HepG2 (cell line): ENCODE data around the gene PXDC1. TPM values are rescaled to one million over a fixed set of nuclear protein-coding genes. Genes with fewer than 3 reads are reported as not detected.

Experiments used
- ATAC-seq: fragments of 200-7000 bp; cut with Tn5 transposase; 3 replicates; pipeline ENCODE4 v1.9.1; 2020; ENCODE audit warnings: mild to moderate bottlenecking, moderate library complexity
- BruUV-seq: library from RNA; stranded (reverse); fragments of 400-500 nt; replicated peaks from 2 replicates; lab custom pipeline; 2021; lab: Mats Ljungman, UMichigan
- CTCF ChIA-PET: fragments of 300-600 bp; formaldehyde crosslinking; extraction: SDS; loops from one replicate; lab custom pipeline; 2021; ENCODE audit warnings: low total read pairs, inconsistent platforms, low intra/inter-chr PET ratio; lab: Yijun Ruan, JAX
- POLR2A ChIA-PET: fragments of 350-600 bp; sonication (Branson Sonifier 250); formaldehyde crosslinking; loops from one replicate; lab custom pipeline; 2020; ENCODE audit warnings: antibody characterized with exemption, inconsistent platforms; lab: Yijun Ruan, JAX
- DNase-seq: peaks from one replicate; pipeline ENCODE4 v3.0.0-alpha.2; 2015; ENCODE audit warnings: low spot score
- FAIRE-seq: peaks from 3 replicates; lab custom pipeline; 2011; peaks lifted over from hg19 to GRCh38; lab: Jason Lieb, UNC
- H2AFZ ChIP-seq: one replicate; pipeline ENCODE4 v1.6.1; 2011; ENCODE audit warnings: low read length, inconsistent platforms
- H3K27ac ChIP-seq: fragments of 300-600 bp; 3 replicates; pipeline ENCODE4 v1.8.0; 2011; ENCODE audit warnings: mixed run types, mild to moderate bottlenecking, mixed read lengths, low read length, inconsistent platforms; ENCODE audit not compliant: insufficient read depth; ENCODE audit errors: extremely low read length
- H3K27me3 ChIP-seq, 2 experiments: fragments of 200-600 bp in 1 of 2; 2 replicates in 1 of 2; 3 replicates in 1 of 2; pipeline versions ENCODE4 v1.6.0 to v1.8.0; 2011; ENCODE audit warnings: low read length in 2 of 2, mild to moderate bottlenecking in 2 of 2, moderate library complexity in 2 of 2, inconsistent platforms in 1 of 2; ENCODE audit not compliant: insufficient read depth in 2 of 2, control insufficient read depth in 1 of 2
- H3K36me3 ChIP-seq, 2 experiments: fragments of 200-600 bp in 1 of 2; replicated peaks in 1 of 2; 2 replicates in 1 of 2; 3 replicates in 1 of 2; pipeline versions ENCODE4 v1.5.1 to v1.8.0; 2011; ENCODE audit warnings: low read length in 2 of 2, inconsistent platforms in 1 of 2; ENCODE audit not compliant: insufficient read depth in 2 of 2, control insufficient read depth in 1 of 2
- H3K4me1 ChIP-seq: 2 replicates; pipeline ENCODE4 v1.5.1; 2012; ENCODE audit warnings: low read length, inconsistent platforms; ENCODE audit not compliant: insufficient read depth
- H3K4me2 ChIP-seq: 2 replicates; pipeline ENCODE4 v1.6.0; 2011; ENCODE audit warnings: low read depth, low read length, inconsistent platforms
- H3K4me3 ChIP-seq, 3 experiments: fragments of 200-600 bp in 1 of 3; sonication (generic), shearing (Covaris generic) in 1 of 3; replicated peaks in 1 of 3; 2 replicates each; pipeline ENCODE4 v1.5.1; 2011 to 2016; ENCODE audit warnings: low read length in 3 of 3, inconsistent platforms in 2 of 3, low read depth in 2 of 3, mild to moderate bottlenecking in 2 of 3, control low read depth in 1 of 3, mixed read lengths in 1 of 3; ENCODE audit not compliant: insufficient read depth in 1 of 3
- H3K79me2 ChIP-seq: one replicate; pipeline ENCODE4 v1.6.1; 2011; ENCODE audit warnings: low read length, inconsistent platforms; ENCODE audit not compliant: insufficient read depth
- H3K9ac ChIP-seq: 2 replicates; pipeline ENCODE4 v1.6.0; 2011; ENCODE audit warnings: mild to moderate bottlenecking, low read depth, low read length, inconsistent platforms; ENCODE audit not compliant: insufficient read depth
- H3K9me3 ChIP-seq: 2 replicates; pipeline ENCODE4 v1.5.1; 2012; ENCODE audit warnings: mild to moderate bottlenecking, low read length
- H4K20me1 ChIP-seq: 2 replicates; pipeline ENCODE4 v1.6.0; 2011; ENCODE audit warnings: inconsistent platforms, mild to moderate bottlenecking, low read length, moderate library complexity; ENCODE audit not compliant: insufficient read depth
- CAMTA2 ChIP-seq: sonication (generic); formaldehyde crosslinking; IDR thresholded peaks from 2 replicates; pipeline ENCODE4 v1.4.0; 2020; ENCODE audit warnings: mild to moderate bottlenecking, missing genetic modification reagents, borderline replicate concordance
- CREM ChIP-seq, 2 experiments: sonication (generic) in 1 of 2; formaldehyde crosslinking in 1 of 2; IDR thresholded peaks; 2 replicates each; pipeline versions ENCODE4 v1.4.0 to v1.6.1; 2016 to 2020; ENCODE audit warnings: antibody characterized with exemption in 1 of 2, mild to moderate bottlenecking in 1 of 2, missing genetic modification reagents in 1 of 2
- FOSL2 ChIP-seq: sonication (generic); formaldehyde crosslinking; IDR thresholded peaks from 2 replicates; pipeline ENCODE4 v1.4.0; 2020; ENCODE audit warnings: missing genetic modification reagents
- HNF4A ChIP-seq: sonication (generic); formaldehyde crosslinking; IDR thresholded peaks from 2 replicates; pipeline ENCODE4 v1.4.0; 2020; ENCODE audit warnings: missing genetic modification reagents
- HNF4G ChIP-seq, 2 experiments: sonication (generic) in 1 of 2; formaldehyde crosslinking in 1 of 2; IDR thresholded peaks; 2 replicates each; pipeline versions ENCODE4 v1.4.0 to v1.6.1; 2011 to 2020; ENCODE audit warnings: borderline replicate concordance in 2 of 2, low read depth in 2 of 2, mild to moderate bottlenecking in 2 of 2, low read length in 1 of 2, missing genetic modification reagents in 1 of 2, moderate library complexity in 1 of 2
- KMT2A ChIP-seq: sonication (generic); formaldehyde crosslinking; IDR thresholded peaks from 2 replicates; pipeline ENCODE4 v1.4.0; 2020; ENCODE audit warnings: missing genetic modification reagents
- RXRA ChIP-seq: sonication (generic); formaldehyde crosslinking; IDR thresholded peaks from 2 replicates; pipeline ENCODE4 v1.5.1; 2020; ENCODE audit warnings: missing genetic modification reagents
- SALL1 ChIP-seq: sonication (generic); formaldehyde crosslinking; IDR thresholded peaks from 2 replicates; pipeline ENCODE4 v1.8.0; 2022; ENCODE audit warnings: mild to moderate bottlenecking, missing genetic modification reagents
- SRY ChIP-seq: sonication (generic); formaldehyde crosslinking; IDR thresholded peaks from 2 replicates; pipeline ENCODE4 v1.8.0; 2022; ENCODE audit warnings: mild to moderate bottlenecking, missing genetic modification reagents
- ZBTB33 ChIP-seq: sonication (generic); formaldehyde crosslinking; IDR thresholded peaks from 2 replicates; pipeline ENCODE4 v1.4.0; 2020; ENCODE audit warnings: missing genetic modification reagents
- ZIK1 ChIP-seq: sonication (generic); formaldehyde crosslinking; IDR thresholded peaks from 2 replicates; pipeline ENCODE4 v1.5.0; 2020; ENCODE audit warnings: mild to moderate bottlenecking, low read depth, missing genetic modification reagents, borderline replicate concordance
- ZNF567 ChIP-seq: sonication (generic); formaldehyde crosslinking; IDR thresholded peaks from 2 replicates; pipeline ENCODE4 v1.8.1; 2023; ENCODE audit warnings: mild to moderate bottlenecking, missing genetic modification reagents, borderline replicate concordance
- ZNF878 ChIP-seq: sonication (generic); formaldehyde crosslinking; IDR thresholded peaks from 2 replicates; pipeline ENCODE4 v1.8.1; 2023; ENCODE audit warnings: mild to moderate bottlenecking, missing genetic modification reagents, moderate library complexity
- WGBS: methylation state at CpG from one replicate; pipeline ENCODE4 v1.1.6; 2017; ENCODE audit warnings: low lambda C conversion rate; 5-methylcytosine and 5-hydroxymethylcytosine counted together
- in situ Hi-C: cut with HindIII; loops from 2 replicates; pipeline ENCODE4 v1.10.0; 2017; ENCODE audit warnings: low pct_unique_long_range_greater_than_20kb; ENCODE audit not compliant: extremely low pct_ligation_motif_present
- intact Hi-C: fragments of 100-400 bp; cut with micrococcal nuclease; formaldehyde crosslinking; loops from one replicate; pipeline ENCODE4 v1.10.0; 2022; ENCODE audit not compliant: unreplicated experiment
- polyA plus RNA-seq, 8 experiments: library from polyadenylated mRNA; depleted of rRNA in 3 of 8; stranded (reverse) in 7 of 8; unstranded in 1 of 8; fragments of >200 nt; fragmentation: Illumina TruSeq in 4 of 8; extraction: Trizol in 4 of 8; gene quantifications; 2 replicates each; pipeline versions ENCODE4 v1.2.1 to v1.2.3, GENCODE V29; 2011 to 2016; ENCODE audit warnings: low read depth in 4 of 8, missing spikeins in 1 of 8, mixed read lengths in 1 of 8; ENCODE audit not compliant: insufficient read depth in 1 of 8
- total RNA-seq, 5 experiments: library from RNA; depleted of rRNA; stranded (reverse); fragments of >200 nt; fragmentation: Illumina TruSeq; extraction: Trizol; gene quantifications; 2 replicates each; pipeline ENCODE4 v1.2.3, GENCODE V29; 2016; ENCODE audit warnings: low read depth in 1 of 5
- TF ChIP-seq, protein P1 (sequence below): sonication (generic); formaldehyde crosslinking; IDR thresholded peaks from 2 replicates; pipeline ENCODE4 v1.4.0; 2020; ENCODE audit warnings: missing genetic modification reagents

The PXDC1 gene
- total and polyA plus RNA-seq, 2 of the 13 experiments (the other 11 are each of a cell fraction or from before 2014, with no cell fraction given), result 32.4 to 34.7 TPM

GRCh38 chr6:3695065-3695817 lies 56.3 kb downstream of the PXDC1 start (continued):
- TF ChIP-seq HNF4G (IDR thresholded peaks at IDR 0.05; ENCODE audit: borderline replicate concordance, low read depth, low read length) (peak; percentile 34; the same call in 1 of the 2 replicates), HNF4G (CRISPR knock-in tag; IDR thresholded peaks at IDR 0.05; ENCODE audit: borderline replicate concordance, low read depth) (no peak), FOSL2 (CRISPR knock-in tag) (peak; percentile 41; the same call in 1 of the 2 replicates), HNF4A (peak; percentile 45), ZBTB33 (CRISPR knock-in tag) (no peak)

DNA sequence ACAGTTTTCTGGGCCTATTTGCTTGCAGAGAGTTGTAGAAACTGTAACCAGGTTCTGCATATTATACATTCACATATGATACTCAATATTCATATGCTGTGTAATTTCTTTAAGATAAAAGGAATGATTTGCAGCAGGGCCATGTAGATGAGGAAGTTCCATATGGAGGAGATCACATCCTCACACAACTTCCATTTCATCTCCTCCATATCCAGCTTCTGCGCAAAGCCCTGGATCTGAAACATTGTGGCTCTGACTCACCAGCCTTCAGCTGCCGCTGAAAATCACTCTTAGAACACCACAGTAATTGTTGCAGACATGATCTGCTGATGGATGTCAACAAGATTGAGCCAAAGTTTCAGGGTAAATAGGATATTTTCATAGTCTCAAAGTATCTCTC lies 57.7 kb downstream of the PXDC1 start:
- ChIA-PET POLR2A (no interaction called here), CTCF (no interaction called here)
- 85% methylated on average over 2 of the region's 2 CpGs for WGBS
- in situ Hi-C loops, result no loop called here
- peaks cover 11% of the 10 kb centered on the region for H3K4me1 ChIP-seq
- H3K9ac ChIP-seq, result no peak overlapping the region
- no peaks in the 10 kb centered on the region for H3K9me3 ChIP-seq
- H3K27ac ChIP-seq, result no peak overlapping the region
- no peak overlapping the region for H3K4me2 ChIP-seq
- no peaks in the 10 kb centered on the region for H3K36me3 ChIP-seq
- H3K4me3 ChIP-seq, result no peak overlapping the region
- H3K27me3 ChIP-seq, result no peaks in the 10 kb centered on the region; a peak in 1 of 5 replicates
- no peaks in the 10 kb centered on the region for H3K79me2 ChIP-seq
- ATAC-seq (no peak), DNase-seq (no peak), FAIRE-seq (no peak)
- intact Hi-C loops, result no loop called here
- BruUV-seq, result no TSS peak
- no peaks in the 10 kb centered on the region for H4K20me1 ChIP-seq
- H2AFZ ChIP-seq, result no peak overlapping the region
- TF ChIP-seq ZNF567 (CRISPR knock-in tag), result no peak
- no peak for TF ChIP-seq ZIK1 (CRISPR knock-in tag)
- TF ChIP-seq ZNF878, result no peak
- TF ChIP-seq, protein P1, sequence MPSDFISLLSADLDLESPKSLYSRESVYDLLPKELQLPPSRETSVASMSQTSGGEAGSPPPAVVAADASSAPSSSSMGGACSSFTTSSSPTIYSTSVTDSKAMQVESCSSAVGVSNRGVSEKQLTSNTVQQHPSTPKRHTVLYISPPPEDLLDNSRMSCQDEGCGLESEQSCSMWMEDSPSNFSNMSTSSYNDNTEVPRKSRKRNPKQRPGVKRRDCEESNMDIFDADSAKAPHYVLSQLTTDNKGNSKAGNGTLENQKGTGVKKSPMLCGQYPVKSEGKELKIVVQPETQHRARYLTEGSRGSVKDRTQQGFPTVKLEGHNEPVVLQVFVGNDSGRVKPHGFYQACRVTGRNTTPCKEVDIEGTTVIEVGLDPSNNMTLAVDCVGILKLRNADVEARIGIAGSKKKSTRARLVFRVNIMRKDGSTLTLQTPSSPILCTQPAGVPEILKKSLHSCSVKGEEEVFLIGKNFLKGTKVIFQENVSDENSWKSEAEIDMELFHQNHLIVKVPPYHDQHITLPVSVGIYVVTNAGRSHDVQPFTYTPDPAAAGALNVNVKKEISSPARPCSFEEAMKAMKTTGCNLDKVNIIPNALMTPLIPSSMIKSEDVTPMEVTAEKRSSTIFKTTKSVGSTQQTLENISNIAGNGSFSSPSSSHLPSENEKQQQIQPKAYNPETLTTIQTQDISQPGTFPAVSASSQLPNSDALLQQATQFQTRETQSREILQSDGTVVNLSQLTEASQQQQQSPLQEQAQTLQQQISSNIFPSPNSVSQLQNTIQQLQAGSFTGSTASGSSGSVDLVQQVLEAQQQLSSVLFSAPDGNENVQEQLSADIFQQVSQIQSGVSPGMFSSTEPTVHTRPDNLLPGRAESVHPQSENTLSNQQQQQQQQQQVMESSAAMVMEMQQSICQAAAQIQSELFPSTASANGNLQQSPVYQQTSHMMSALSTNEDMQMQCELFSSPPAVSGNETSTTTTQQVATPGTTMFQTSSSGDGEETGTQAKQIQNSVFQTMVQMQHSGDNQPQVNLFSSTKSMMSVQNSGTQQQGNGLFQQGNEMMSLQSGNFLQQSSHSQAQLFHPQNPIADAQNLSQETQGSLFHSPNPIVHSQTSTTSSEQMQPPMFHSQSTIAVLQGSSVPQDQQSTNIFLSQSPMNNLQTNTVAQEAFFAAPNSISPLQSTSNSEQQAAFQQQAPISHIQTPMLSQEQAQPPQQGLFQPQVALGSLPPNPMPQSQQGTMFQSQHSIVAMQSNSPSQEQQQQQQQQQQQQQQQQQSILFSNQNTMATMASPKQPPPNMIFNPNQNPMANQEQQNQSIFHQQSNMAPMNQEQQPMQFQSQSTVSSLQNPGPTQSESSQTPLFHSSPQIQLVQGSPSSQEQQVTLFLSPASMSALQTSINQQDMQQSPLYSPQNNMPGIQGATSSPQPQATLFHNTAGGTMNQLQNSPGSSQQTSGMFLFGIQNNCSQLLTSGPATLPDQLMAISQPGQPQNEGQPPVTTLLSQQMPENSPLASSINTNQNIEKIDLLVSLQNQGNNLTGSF, result no peak
- TF ChIP-seq CAMTA2, result no peak
- no peak for TF ChIP-seq RXRA (CRISPR knock-in tag)
- TF ChIP-seq KMT2A (CRISPR knock-in tag), result no peak
- TF ChIP-seq SRY, result no peak
- no peak for TF ChIP-seq SALL1 (CRISPR knock-in tag)
- no peak for TF ChIP-seq CREM (IDR thresholded peaks at IDR 0.05)
- no peak for TF ChIP-seq CREM (CRISPR knock-in tag; IDR thresholded peaks at IDR 0.05)
